SH-SY5Y (cell line): ENCODE results near the gene ATOSA.

Experiments
- GATA2 ChIP-seq: IDR thresholded peaks from 2 replicates; pipeline ENCODE4 v1.6.1; 2011; ENCODE audit warnings: mild to moderate bottlenecking, low read depth, low read length
- GATA3 ChIP-seq: IDR thresholded peaks from 2 replicates; pipeline ENCODE4 v1.6.1; 2011; ENCODE audit warnings: low read depth, mild to moderate bottlenecking, low read length, moderate library complexity

- no peak for TF ChIP-seq GATA2
- TF ChIP-seq GATA3 = no peak
Measured at GRCh38 chr15:52653431-52653964, 25.7 kb downstream of the ATOSA start.
